C1 segment of cervical spinal cord (tissue), 14 donors: ENCODE data around the gene CALML3.
"Not testable (repeated sequence)": the region's sequence is repeated elsewhere in the genome, so short reads cannot be mapped to it uniquely, and the experiment has no call there.

Experiments
- DNase-seq, 14 donors: peaks; one replicate each; lab custom pipeline; 2025; lab: John Stamatoyannopoulos, UW

Gene CALML3

DNA sequence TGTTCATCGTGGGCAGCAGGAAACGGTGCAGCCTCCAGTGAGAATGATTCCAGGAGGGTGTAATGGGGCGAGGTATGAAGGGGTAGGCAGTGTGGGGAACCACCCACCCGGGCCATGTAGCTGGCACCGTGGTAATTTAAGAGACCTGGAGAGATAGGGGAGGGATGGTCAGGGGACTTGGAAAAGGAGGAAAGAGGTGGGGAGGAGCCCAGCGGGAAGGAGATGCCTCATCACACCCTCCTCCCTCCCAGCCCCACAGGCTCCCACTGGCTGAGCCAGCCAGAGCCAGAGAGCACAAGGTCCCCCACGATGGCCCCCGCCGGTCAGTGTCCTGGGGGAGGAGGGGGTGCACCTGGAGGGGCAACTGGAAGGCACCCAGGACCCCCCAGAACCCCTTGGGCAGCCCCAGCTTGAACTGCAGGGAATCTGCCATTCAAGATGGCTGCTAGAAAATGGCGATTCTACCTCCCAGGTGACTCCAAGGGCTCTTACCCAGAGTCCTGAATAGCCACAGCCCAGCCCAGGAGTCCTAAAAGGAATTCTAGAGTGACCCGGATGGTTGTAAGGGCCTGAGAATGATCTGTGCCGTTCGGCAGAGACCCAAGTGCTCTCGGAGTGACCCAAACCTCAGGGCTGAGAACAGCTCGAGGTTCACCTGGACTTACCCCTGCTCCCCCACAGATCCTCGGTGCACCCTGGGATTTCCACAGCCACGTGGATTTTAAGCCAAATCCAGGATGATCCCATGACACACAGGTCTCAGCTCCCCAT, 28.8 kb downstream of the CALML3 start:
- no peak for DNase-seq

- no peak for DNase-seq
These were observed 30.3 kb downstream of the CALML3 start for GRCh38 chr10:5555021-5555510.

DNA sequence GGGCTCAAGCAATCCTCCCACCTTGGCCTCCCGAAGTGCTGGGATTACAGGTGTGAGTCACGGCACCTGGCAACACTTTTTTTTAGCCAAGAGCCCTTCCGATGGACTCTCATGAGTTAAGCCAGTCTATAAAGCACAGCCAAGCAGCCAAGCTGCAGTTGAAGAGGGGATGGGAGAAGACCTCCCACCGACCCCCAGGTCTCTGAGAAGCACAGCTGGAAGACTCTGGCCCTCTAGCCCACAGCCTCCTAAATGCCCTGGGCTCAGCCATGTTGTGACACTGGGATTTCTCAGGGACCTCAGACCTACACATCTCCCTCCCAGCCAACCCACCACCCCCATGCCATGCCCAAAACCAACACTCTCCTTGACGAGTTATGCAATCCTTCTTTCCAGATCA, 31.1 kb downstream of the CALML3 start:
- DNase-seq: no peak

GRCh38 chr10:5556576-5556975, 31.8 kb downstream of the CALML3 start:
- no peak for DNase-seq

DNA sequence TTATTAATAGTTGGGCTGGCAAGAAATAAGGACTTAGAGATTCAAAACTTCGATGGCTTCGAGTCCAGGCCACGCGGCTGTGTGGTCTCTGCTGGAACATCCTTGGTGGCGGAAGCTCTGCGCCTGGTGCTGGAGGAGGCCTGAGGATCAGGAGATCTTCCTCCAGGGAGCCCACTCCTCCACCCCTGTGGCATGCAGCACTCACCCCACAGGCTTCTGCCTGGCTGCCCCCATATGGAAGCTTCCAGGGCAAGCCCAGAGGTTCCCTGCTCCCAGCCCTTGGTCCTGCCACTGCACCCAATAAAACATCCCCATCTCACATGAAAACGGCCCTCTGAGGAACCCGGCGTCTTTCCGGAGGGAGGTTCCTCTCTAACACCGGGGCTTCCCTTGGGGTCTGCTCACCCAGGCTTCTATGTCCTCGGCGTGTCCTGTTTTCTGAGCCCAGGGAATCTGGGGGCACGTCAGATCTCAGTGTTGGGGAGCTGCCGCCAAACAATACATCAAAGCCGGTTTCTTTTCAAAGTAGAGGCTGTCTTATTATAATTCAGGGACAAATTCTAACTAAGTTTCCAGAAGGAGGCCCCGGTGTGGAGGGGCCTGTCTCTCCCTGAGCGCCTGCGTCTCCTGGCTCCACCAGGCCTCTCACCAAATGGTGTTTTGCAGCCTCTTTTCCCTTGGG, 32.4 kb downstream of the CALML3 start:
- DNase-seq: no peak

GRCh38 chr10:5557799-5558771, 33.3 kb downstream of the CALML3 start:
- DNase-seq: no peak

- DNase-seq: not testable (repeated sequence)
These were observed 34.3 kb downstream of the CALML3 start for GRCh38 chr10:5559022-5559421.

- DNase-seq: no peak
These were observed 34.9 kb downstream of the CALML3 start for GRCh38 chr10:5559642-5560141.

DNA sequence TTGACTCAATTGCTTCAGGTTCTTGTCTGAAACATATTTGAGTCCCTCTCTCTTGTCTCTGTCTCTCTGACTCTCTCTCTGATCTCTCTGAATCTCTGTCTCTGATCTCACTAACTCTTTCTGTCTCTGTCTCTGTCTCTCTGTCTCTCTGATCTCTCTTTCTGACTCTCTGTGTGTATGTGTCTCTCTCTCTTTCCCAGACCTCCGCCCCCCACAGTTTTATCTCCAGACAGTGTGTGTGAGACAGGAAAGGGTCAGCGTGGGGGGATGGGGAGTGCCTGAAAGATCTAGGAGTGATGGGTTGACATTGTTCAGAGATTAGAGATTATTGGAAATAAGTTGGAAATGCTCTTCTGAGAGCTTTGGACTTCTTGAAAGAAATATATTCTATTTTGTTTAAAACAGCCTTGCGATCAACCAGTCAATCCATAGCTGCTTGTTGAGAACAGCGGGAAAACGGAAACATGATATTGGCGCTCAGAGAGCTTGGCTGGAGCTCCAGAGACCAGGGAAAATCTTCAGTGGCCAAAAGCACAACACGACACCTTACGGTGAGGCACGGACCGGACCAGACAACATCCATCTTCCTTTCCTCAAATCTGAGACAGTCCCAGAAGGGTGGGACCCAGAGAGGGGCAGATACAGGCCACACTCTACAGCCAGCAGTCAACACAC, 35.5 kb downstream of the CALML3 start:
- no peak for DNase-seq

GRCh38 chr10:5560817-5561703, 36.3 kb downstream of the CALML3 start:
- no peak for DNase-seq

DNA sequence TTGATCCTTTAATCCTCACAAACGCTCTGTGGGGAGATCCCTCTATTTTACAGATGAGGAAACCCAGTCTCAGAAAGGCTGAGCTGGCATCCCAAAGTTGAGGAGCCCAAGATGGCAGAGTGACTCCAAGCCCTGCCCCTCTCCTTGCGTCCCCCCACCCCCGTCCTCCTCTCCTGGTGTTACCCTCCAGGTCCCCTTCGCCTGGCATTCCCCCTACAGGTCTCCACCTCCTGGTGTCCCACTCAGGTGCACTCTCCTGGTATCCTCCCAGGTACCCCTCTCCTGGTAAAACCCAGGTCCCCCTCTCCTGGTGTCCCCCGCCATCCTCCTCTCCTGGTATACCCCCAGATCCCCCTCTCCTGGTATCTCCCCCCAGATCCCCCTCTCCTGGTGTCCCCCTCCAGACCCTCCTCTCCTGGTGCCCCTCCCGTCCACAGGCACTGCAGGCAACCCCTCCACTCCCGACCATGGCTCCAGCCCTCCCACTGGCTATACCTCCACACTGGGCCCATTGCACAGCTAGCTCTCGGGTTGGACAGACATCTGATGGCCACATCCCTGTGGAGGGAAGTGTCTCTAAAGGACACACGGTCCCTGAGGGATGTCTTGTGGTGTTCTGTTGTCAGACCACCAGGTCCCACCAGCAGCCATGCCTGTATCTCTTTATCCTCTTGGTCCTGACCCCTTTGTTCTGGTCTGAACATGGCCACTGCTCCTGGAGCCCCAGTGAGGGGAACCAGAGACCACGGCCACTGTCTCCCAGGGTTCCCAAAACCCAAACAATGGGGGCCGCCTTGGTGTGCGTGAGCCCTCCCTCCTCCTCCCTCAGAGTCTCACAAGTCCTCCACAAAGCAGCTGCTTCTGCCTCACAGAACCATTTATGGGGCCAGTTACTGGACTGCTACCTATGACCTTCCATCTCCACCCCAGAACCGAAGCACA, 37.2 kb downstream of the CALML3 start:
- DNase-seq: no peak

- no peak for DNase-seq
These were observed 38.7 kb downstream of the CALML3 start for GRCh38 chr10:5563321-5563961.

- no peak for DNase-seq
These were observed 39.3 kb downstream of the CALML3 start for GRCh38 chr10:5563991-5564536.

GRCh38 chr10:5564537-5565204, 39.9 kb downstream of the CALML3 start:
- no peak for DNase-seq

DNA sequence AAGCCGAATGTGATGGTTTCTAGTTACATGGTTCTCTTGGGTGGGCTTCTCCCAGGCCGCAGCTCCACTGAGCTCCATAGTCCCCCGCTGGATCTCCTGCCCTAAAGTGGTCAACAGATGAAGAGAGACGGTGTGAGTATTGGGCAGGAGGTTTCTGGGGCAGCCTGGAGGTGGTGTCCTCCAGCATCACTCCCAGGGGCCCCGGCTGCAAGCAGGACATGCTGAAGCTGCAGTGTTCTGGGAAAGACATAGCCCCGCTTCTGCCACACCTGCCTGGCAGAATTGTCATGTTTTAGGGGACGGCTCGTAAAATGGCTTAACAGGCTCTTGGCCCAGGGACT, 40.4 kb downstream of the CALML3 start:
- DNase-seq: no peak

DNA sequence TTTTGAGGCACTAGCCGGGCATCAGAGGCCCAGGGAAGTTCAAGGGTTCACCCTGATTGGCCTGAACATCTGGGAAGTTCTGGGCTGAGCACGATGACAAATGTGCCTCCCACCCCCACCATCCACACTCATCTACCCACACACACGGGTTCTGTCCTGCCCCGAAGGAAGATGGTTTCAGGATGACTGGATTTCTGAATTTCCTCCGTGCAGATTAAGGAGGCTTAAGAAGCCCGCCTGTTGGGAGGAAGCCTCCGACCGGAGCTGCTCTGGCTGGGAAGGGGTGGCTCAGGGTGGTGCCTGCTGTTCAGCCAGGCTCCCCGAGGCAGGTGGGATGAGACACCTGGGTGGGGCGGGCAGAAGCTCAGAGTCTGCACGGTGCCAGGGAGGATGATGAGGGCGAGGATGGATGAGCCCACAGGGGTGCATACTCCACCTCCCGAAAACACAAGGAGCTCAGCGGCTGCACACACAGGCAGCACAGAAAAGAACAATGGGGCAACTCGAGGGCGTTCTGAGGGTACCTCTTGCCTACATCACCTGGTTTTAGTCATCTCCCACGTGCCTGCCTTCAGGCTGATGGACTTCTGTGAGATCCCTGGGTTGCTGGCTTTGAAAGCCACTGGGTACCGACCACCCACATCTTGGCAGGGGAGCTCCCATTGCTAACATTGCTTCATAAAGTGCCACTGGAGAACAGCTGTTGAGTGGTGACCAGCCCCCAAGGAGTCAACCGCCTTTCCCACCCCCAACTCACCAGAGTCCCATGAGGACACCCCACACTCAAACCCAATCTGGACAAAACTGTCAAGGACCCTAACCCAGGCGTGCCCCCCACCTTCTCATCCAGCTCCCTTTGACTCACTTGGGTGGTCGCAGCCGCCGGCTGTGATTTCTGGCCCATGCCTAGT, 41.2 kb downstream of the CALML3 start:
- DNase-seq: no peak

- DNase-seq: no peak
These were observed 41.9 kb downstream of the CALML3 start for GRCh38 chr10:5566614-5567013.
